Fibroblast of lung (primary cell): ENCODE data around the gene CACNG7. TPM values are rescaled to one million over a fixed set of nuclear protein-coding genes. Genes with fewer than 3 reads are reported as not detected.

Experiments
- DNase-seq, 2 donors: peaks; one replicate each; pipeline versions ENCODE4 v3.0.0 to v3.0.0-alpha.2; 2010; ENCODE audit warnings: low read depth in 2 of 2
- H2AFZ ChIP-seq: 2 replicates; pipeline ENCODE4 v1.5.1; 2012; ENCODE audit warnings: low read length, control low read depth, inconsistent platforms
- H3K27ac ChIP-seq: 2 replicates; pipeline ENCODE4 v1.5.1; 2011; ENCODE audit warnings: low read length, control low read depth; ENCODE audit not compliant: insufficient read depth
- H3K27me3 ChIP-seq: 2 replicates; pipeline ENCODE4 v1.5.1; 2011; ENCODE audit warnings: mild to moderate bottlenecking, low read length; ENCODE audit not compliant: control insufficient read depth, insufficient read depth
- H3K36me3 ChIP-seq: 2 replicates; pipeline ENCODE4 v1.5.1; 2011; ENCODE audit warnings: low read length; ENCODE audit not compliant: control insufficient read depth, insufficient read depth
- H3K4me1 ChIP-seq: 2 replicates; pipeline ENCODE4 v1.5.1; 2011; ENCODE audit warnings: low read length; ENCODE audit not compliant: control insufficient read depth, insufficient read depth; ENCODE audit errors: extremely low read depth
- H3K4me2 ChIP-seq: 2 replicates; pipeline ENCODE4 v1.5.1; 2011; ENCODE audit warnings: low read length, control low read depth; ENCODE audit not compliant: insufficient read depth; ENCODE audit errors: extremely low read depth
- H3K4me3 ChIP-seq, 4 experiments: fragments of 200-600 bp in 1 of 4; sonication (generic) in 1 of 4; replicated peaks in 1 of 4; 2 replicates each; pipeline ENCODE4 v1.5.1; 2011 to 2016; ENCODE audit warnings: low read length in 4 of 4, low read depth in 3 of 4, mild to moderate bottlenecking in 3 of 4, control low read depth in 2 of 4, inconsistent platforms in 1 of 4, mixed read lengths in 1 of 4; ENCODE audit not compliant: insufficient read depth in 1 of 4; ENCODE audit errors: control extremely low read depth in 1 of 4
- H3K79me2 ChIP-seq: 2 replicates; pipeline ENCODE4 v1.5.1; 2012; ENCODE audit warnings: mild to moderate bottlenecking, low read length, inconsistent platforms; ENCODE audit not compliant: control insufficient read depth, insufficient read depth
- H3K9ac ChIP-seq: 2 replicates; pipeline ENCODE4 v1.5.1; 2011; ENCODE audit warnings: mild to moderate bottlenecking, low read length, control low read depth; ENCODE audit not compliant: insufficient read depth
- H3K9me3 ChIP-seq: 2 replicates; pipeline ENCODE4 v1.5.1; 2012; ENCODE audit warnings: low read depth, low read length; ENCODE audit not compliant: control insufficient read depth, insufficient read depth
- H4K20me1 ChIP-seq: 2 replicates; pipeline ENCODE4 v1.5.1; 2011; ENCODE audit warnings: low read length; ENCODE audit not compliant: control insufficient read depth, insufficient read depth; ENCODE audit errors: extremely low read depth
- CTCF ChIP-seq, 2 donors: IDR thresholded peaks in 1 of 2; conservative IDR thresholded peaks in 1 of 2; 1 replicate in 1 of 2; 2 replicates in 1 of 2; pipeline ENCODE4 v1.5.1; 2011 to 2012; ENCODE audit warnings: low read length in 2 of 2, control low read depth in 1 of 2, inconsistent platforms in 1 of 2, low read depth in 1 of 2, mild to moderate bottlenecking in 1 of 2
- EZH2 ChIP-seq: IDR thresholded peaks from 2 replicates; pipeline ENCODE4 v1.5.1; 2012; ENCODE audit warnings: low read length, control low read depth, mild to moderate bottlenecking; ENCODE audit errors: missing control alignments
- polyA plus RNA-seq, 2 donors: library from polyadenylated mRNA; depleted of rRNA in 1 of 2; stranded (reverse) in 1 of 2; unstranded in 1 of 2; fragments of >200 nt; gene quantifications; 2 replicates each; pipeline ENCODE4 v1.2.1, GENCODE V29; 2011 to 2012; ENCODE audit warnings: missing spikeins in 1 of 2
- total RNA-seq: library from RNA; depleted of rRNA; stranded (reverse); fragments of >200 nt; gene quantifications from 2 replicates; pipeline ENCODE4 v1.2.1, GENCODE V29; 2014

The CACNG7 gene
- total and polyA plus RNA-seq, 2 donors (not counting 1 experiment from before 2014, with no cell fraction given): 0.17 to 0.68 TPM

- H3K36me3 ChIP-seq: no peaks in the 10 kb centered on the region
- H2AFZ ChIP-seq: no peak overlapping the region
- TF ChIP-seq CTCF (conservative IDR thresholded peaks at IDR 0.05 in 1 of 2, IDR thresholded peaks at IDR 0.05 in 1 of 2; ENCODE audit: low read depth in 1 of 2, low read length in 2 of 2) (no peak), EZH2 (peak; percentile 71)
- peaks cover 29% of the 10 kb centered on the region for H3K27me3 ChIP-seq
- H3K4me1 ChIP-seq: no peaks in the 10 kb centered on the region
- H4K20me1 ChIP-seq: no peaks in the 10 kb centered on the region
- H3K9me3 ChIP-seq: no peaks in the 10 kb centered on the region
- H3K4me2 ChIP-seq: no peak overlapping the region
- no peaks in the 10 kb centered on the region for H3K79me2 ChIP-seq
- no peak overlapping the region for H3K27ac ChIP-seq
- no peak for DNase-seq
- no peak overlapping the region for H3K4me3 ChIP-seq
- H3K9ac ChIP-seq: no peak overlapping the region
Observed at GRCh38 chr19:53957448-53958167, 48.5 kb downstream of the CACNG7 start.

GRCh38 chr19:53958168-53958571, 49.1 kb downstream of the CACNG7 start:
- no peak overlapping the region for H3K9ac ChIP-seq
- no peaks in the 10 kb centered on the region for H3K36me3 ChIP-seq
- H4K20me1 ChIP-seq: no peaks in the 10 kb centered on the region
- no peak overlapping the region for H3K4me3 ChIP-seq
- no peaks in the 10 kb centered on the region for H3K79me2 ChIP-seq
- no peak for DNase-seq
- no peaks in the 10 kb centered on the region for H3K4me1 ChIP-seq
- no peak for TF ChIP-seq CTCF (conservative IDR thresholded peaks at IDR 0.05 in 1 of 2, IDR thresholded peaks at IDR 0.05 in 1 of 2; ENCODE audit: low read depth in 1 of 2, low read length in 2 of 2)
- no peak for TF ChIP-seq EZH2
- H3K27me3 ChIP-seq: peaks cover 29% of the 10 kb centered on the region
- H3K9me3 ChIP-seq: no peaks in the 10 kb centered on the region
- no peak overlapping the region for H3K27ac ChIP-seq
- no peak overlapping the region for H2AFZ ChIP-seq
- no peak overlapping the region for H3K4me2 ChIP-seq

- H3K4me3 ChIP-seq: no peak overlapping the region
- H3K4me2 ChIP-seq: no peak overlapping the region
Observed at GRCh38 chr19:53958823-53959757, 50.0 kb downstream of the CACNG7 start.

More at GRCh38 chr19:53958823-53959757, 50.0 kb downstream of the CACNG7 start:
- Histone ChIP-seq H3K27me3 (peaks cover 30% of the 10 kb centered on the region), H3K36me3 (no peaks in the 10 kb centered on the region), H4K20me1 (no peaks in the 10 kb centered on the region), H3K79me2 (no peaks in the 10 kb centered on the region), H3K4me1 (no peaks in the 10 kb centered on the region), H3K9ac (no peak overlapping the region), H2AFZ (no peak overlapping the region), H3K27ac (no peak overlapping the region), H3K9me3 (no peaks in the 10 kb centered on the region)
- no peak for DNase-seq
- TF ChIP-seq CTCF (conservative IDR thresholded peaks at IDR 0.05 in 1 of 2, IDR thresholded peaks at IDR 0.05 in 1 of 2; ENCODE audit: low read depth in 1 of 2, low read length in 2 of 2) (no peak), EZH2 (peak; percentile 20)
